Measurements from ENCODE around the gene CTSZ.

DNA sequence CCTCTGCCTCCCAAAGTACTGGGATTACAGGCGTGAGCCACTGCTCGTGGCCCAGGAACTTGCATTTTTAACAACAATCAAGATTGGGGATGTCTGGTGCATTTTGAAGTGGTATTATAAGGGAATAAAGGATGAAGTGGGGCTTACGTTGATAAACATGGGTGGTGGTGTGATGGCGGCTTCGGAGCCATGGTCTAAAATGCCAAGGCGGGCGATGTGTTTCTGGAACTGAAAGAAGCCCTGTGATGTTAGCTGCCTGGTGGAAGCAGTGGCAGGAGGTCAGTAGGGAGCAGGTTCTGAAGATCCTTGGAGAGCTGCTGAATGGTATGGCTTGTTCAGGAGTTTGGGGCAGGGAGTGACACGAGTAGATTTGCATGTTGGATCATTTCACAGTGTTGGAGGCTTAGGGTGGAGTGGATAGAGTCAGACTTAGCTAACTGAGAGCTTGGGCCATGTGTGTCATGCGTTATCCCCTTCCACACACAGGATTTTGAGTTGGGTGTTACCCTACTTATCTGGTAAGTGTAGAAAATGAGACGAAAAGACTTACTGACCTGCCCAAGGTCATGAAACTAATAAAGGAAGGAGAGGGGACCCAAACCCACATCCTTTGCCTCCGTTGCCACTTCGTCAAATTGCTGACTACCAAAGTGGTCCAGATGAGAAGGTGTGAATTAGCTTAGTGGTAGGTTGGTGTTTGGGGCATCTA is 24.5 kb downstream of the CTSZ start:
- TF ChIP-seq CTCF (IDR thresholded peaks at IDR 0.05) = no peak
- TF ChIP-seq POLR2A (IDR thresholded peaks at IDR 0.05) = no peak
- no peak for TF ChIP-seq POLR2AphosphoS5 (IDR thresholded peaks at IDR 0.05)

Measured in transverse colon (tissue), 4 donors.